NCI-H748 (cell line): ENCODE data around the gene CDH22.

Source experiments
- DNase-seq: peaks from one replicate; lab custom pipeline; 2025; ENCODE audit not compliant: unreplicated experiment; lab: John Stamatoyannopoulos, UW

Gene CDH22

DNA sequence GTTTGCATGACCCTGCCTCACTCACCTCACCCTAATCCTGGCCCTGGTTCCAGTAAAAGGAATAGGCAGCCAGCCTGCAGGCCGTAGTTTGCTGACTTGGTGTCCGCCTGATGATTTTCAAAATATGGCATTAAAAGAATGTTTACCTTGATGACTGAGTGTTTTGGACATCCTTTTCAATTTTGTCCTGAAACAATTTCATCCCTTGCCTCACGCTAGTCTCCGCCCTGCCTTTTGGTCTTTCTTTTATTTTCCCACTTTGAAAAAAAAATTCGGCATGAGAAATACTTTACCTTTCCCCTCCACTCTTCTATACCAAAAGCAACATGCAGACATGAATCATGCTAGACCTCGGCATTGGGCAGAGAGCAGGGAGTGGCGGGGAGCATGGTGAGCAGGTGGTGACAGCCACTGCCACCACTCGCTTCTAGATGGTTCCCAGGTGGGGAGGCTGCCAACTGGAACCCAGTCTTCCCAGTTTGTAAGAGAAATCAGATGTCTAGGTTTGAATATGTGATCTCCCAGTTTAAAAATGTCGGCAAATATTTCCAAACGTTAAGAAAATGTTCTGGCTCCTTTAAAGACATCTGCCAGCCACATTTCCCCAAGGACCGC lies 180.8 kb downstream of the CDH22 start:
- no peak for DNase-seq

DNA sequence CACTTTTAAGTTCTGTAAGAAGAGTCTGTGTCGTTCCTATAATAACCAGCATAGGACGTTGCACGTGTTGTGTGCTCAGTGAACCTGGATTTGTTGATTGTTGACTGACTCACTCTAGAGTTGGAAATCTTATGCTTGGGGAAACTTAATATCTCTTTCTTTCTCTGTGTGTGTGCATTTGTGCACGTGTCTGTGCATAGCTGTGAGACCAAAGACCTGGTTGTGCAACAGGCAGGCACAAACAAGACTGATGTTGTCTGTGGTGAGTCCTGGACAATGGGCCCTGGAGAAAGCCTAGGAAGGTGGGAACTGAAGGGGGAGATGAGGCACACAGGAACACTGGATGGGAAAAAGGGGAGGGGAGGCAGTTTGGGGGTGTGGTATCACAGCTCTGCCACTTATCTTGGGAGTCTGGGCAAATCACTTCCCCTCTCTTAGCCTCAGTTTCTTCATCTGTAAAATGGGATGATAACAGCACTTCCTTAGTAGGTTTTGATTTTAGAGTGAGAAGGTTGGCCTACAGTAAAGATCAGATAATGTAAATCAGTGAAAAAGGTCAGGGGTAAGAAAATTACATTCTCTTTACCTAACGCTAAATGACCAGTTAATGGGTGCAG lies 181.8 kb downstream of the CDH22 start:
- DNase-seq: no peak
